NK-92 (cell line): ENCODE measurements around the gene INPP5A.

Experiments
- DNase-seq: peaks from one replicate; lab custom pipeline; 2025; ENCODE audit not compliant: unreplicated experiment; lab: John Stamatoyannopoulos, UW

The INPP5A gene

GRCh38 chr10:132517951-132518521 is 19.6 kb upstream of the INPP5A start:
- no peak for DNase-seq

- no peak for DNase-seq
These were observed 18.8 kb upstream of the INPP5A start for GRCh38 chr10:132518572-132519381.

- no peak for DNase-seq
These were observed 18.0 kb upstream of the INPP5A start for GRCh38 chr10:132519382-132520176.

- no peak for DNase-seq
These were observed 17.3 kb upstream of the INPP5A start for GRCh38 chr10:132520177-132520811.

GRCh38 chr10:132521041-132521465 is 16.5 kb upstream of the INPP5A start:
- no peak for DNase-seq

- DNase-seq = no peak
These were observed 16.0 kb upstream of the INPP5A start for GRCh38 chr10:132521466-132522102.

GRCh38 chr10:132522521-132523411 is 14.8 kb upstream of the INPP5A start:
- DNase-seq = no peak

- no peak for DNase-seq
These were observed 13.8 kb upstream of the INPP5A start for GRCh38 chr10:132523561-132524442.

- no peak for DNase-seq
These were observed 12.9 kb upstream of the INPP5A start for GRCh38 chr10:132524443-132525285.

GRCh38 chr10:132526676-132527075 is 10.9 kb upstream of the INPP5A start:
- no peak for DNase-seq

- no peak for DNase-seq
These were observed 10.1 kb upstream of the INPP5A start for GRCh38 chr10:132527339-132528063.

GRCh38 chr10:132528064-132528691 is 9.4 kb upstream of the INPP5A start:
- DNase-seq = no peak

- no peak for DNase-seq
These were observed 5.4 kb upstream of the INPP5A start for GRCh38 chr10:132532179-132532578.

- DNase-seq = no peak
These were observed 4.6 kb upstream of the INPP5A start for GRCh38 chr10:132532749-132533560.

GRCh38 chr10:132533571-132534260 is 3.9 kb upstream of the INPP5A start:
- DNase-seq = no peak
